OCI-LY1 (cell line): ENCODE results near the gene SLC35F3.

ENCODE experiments used
- H2AFZ ChIP-seq: fragments of 200-600 bp; sonication (generic), shearing (Covaris generic); 2 replicates; pipeline ENCODE4 v1.6.0; 2014; ENCODE audit warnings: antibody characterized with exemption, mild to moderate bottlenecking, low read length
- H3F3A ChIP-seq: fragments of 200-600 bp; sonication (generic), shearing (Covaris generic); 2 replicates; pipeline ENCODE4 v1.6.0; 2014; ENCODE audit warnings: mild to moderate bottlenecking, antibody characterized with exemption, low read length, moderate library complexity; ENCODE audit not compliant: insufficient read depth
- H3K27ac ChIP-seq: fragments of 200-600 bp; sonication (generic); 2 replicates; pipeline ENCODE4 v1.5.1; 2014; ENCODE audit warnings: low read length, mixed run types, mild to moderate bottlenecking, low read depth; ENCODE audit not compliant: poor library complexity, severe bottlenecking
- H3K27me3 ChIP-seq: fragments of 200-600 bp; sonication (generic); 2 replicates; pipeline ENCODE4 v1.6.0; 2014; ENCODE audit warnings: antibody characterized with exemption, mild to moderate bottlenecking, low read length, moderate library complexity; ENCODE audit not compliant: insufficient read depth
- H3K36me3 ChIP-seq: fragments of 200-600 bp; sonication (generic); 2 replicates; pipeline ENCODE4 v1.6.1; 2014; ENCODE audit warnings: mild to moderate bottlenecking, antibody characterized with exemption, low read length, moderate library complexity, mixed read lengths; ENCODE audit not compliant: insufficient read depth
- H3K4me1 ChIP-seq: fragments of 200-600 bp; sonication (generic); 2 replicates; pipeline ENCODE4 v1.5.1; 2014; ENCODE audit warnings: mild to moderate bottlenecking, low read length, moderate library complexity; ENCODE audit not compliant: insufficient read depth, severe bottlenecking
- H3K4me2 ChIP-seq: fragments of 200-600 bp; sonication (generic), shearing (Covaris generic); 2 replicates; pipeline ENCODE4 v1.6.1; 2014; ENCODE audit warnings: low read length
- H3K4me3 ChIP-seq: fragments of 200-600 bp; sonication (generic); 2 replicates; pipeline ENCODE4 v1.5.1; 2014; ENCODE audit warnings: low read length, low read depth, mild to moderate bottlenecking, mixed read lengths; ENCODE audit not compliant: poor library complexity, severe bottlenecking
- H3K79me2 ChIP-seq: fragments of 200-600 bp; shearing (Covaris generic); 2 replicates; pipeline ENCODE4 v1.6.1; 2016; ENCODE audit warnings: mixed run types, low read length, mixed read lengths; ENCODE audit not compliant: insufficient read depth
- H3K9ac ChIP-seq: fragments of 200-600 bp; sonication (generic), shearing (Covaris generic); 2 replicates; pipeline ENCODE4 v1.6.1; 2014; ENCODE audit warnings: mild to moderate bottlenecking, low read length, mixed read lengths
- H3K9me2 ChIP-seq: fragments of 200-600 bp; sonication (generic), shearing (Covaris generic); 2 replicates; pipeline ENCODE4 v1.6.1; 2014; ENCODE audit warnings: low read depth, mild to moderate bottlenecking, low read length, mixed read lengths
- H3K9me3 ChIP-seq: fragments of 200-600 bp; shearing (Covaris generic); 2 replicates; pipeline ENCODE4 v1.6.1; 2014; ENCODE audit warnings: low read length, mixed read lengths
- H4K20me1 ChIP-seq: fragments of 200-600 bp; sonication (generic), shearing (Covaris generic); 2 replicates; pipeline ENCODE4 v1.6.0; 2016; ENCODE audit warnings: mild to moderate bottlenecking, low read length; ENCODE audit not compliant: insufficient read depth
- CTCF ChIP-seq: fragments of 200-600 bp; sonication (generic), shearing (Covaris generic); IDR thresholded peaks from 2 replicates; pipeline ENCODE4 v1.5.1; 2017; ENCODE audit warnings: mild to moderate bottlenecking, antibody characterized with exemption, low read length, moderate library complexity, mixed read lengths
- EZH2 ChIP-seq: fragments of 200-600 bp; sonication (generic), shearing (Covaris generic); IDR thresholded peaks from 2 replicates; pipeline ENCODE4 v1.8.0; 2017; ENCODE audit warnings: borderline replicate concordance, mixed run types, mild to moderate bottlenecking, antibody characterized with exemption, low read length, moderate library complexity, mixed read lengths

The SLC35F3 gene

GRCh38 chr1:233944601-233945000 lies 40.1 kb downstream of the SLC35F3 start:
- Histone ChIP-seq H3K79me2 (no peaks in the 10 kb centered on the region), H3K27me3 (no peaks in the 10 kb centered on the region), H3K9ac (no peak overlapping the region), H4K20me1 (no peaks in the 10 kb centered on the region), H3K4me1 (no peaks in the 10 kb centered on the region), H3F3A (no peaks in the 10 kb centered on the region), H3K27ac (no peak overlapping the region), H3K9me3 (no peaks in the 10 kb centered on the region), H3K4me3 (no peak overlapping the region), H2AFZ (no peak overlapping the region), H3K36me3 (no peaks in the 10 kb centered on the region), H3K4me2 (no peak overlapping the region), H3K9me2 (no peaks in the 10 kb centered on the region)
- no peak for TF ChIP-seq EZH2
- TF ChIP-seq CTCF, result no peak

GRCh38 chr1:233945573-233945972 lies 41.1 kb downstream of the SLC35F3 start:
- no peaks in the 10 kb centered on the region for H3K27me3 ChIP-seq
- no peak overlapping the region for H3K9ac ChIP-seq
- no peak overlapping the region for H2AFZ ChIP-seq
- no peaks in the 10 kb centered on the region for H4K20me1 ChIP-seq
- no peaks in the 10 kb centered on the region for H3K9me3 ChIP-seq
- no peaks in the 10 kb centered on the region for H3K36me3 ChIP-seq
- TF ChIP-seq CTCF (no peak), EZH2 (no peak)
- H3K4me3 ChIP-seq, result no peak overlapping the region
- H3K79me2 ChIP-seq, result no peaks in the 10 kb centered on the region
- no peak overlapping the region for H3K27ac ChIP-seq
- H3F3A ChIP-seq, result no peaks in the 10 kb centered on the region
- no peak overlapping the region for H3K4me2 ChIP-seq
- H3K4me1 ChIP-seq, result no peaks in the 10 kb centered on the region
- H3K9me2 ChIP-seq, result no peaks in the 10 kb centered on the region

DNA sequence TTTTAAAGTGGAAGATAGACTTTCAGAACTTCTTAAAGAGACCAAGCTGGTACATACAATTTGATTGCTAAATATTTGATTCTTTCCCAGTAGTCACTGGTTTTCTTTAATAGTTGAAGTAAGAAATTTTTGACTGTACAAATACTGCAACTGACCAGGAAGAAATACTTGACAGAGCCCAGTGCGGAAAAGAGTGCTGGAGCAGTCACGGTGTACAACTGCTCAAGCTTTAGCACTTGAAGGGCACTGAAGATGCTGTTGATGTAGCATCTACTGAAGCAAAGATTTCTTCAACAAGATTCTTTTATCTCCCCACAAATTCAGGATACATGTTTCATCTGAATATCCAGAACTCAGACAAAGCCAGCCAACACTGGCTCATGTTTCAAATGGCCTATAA lies 41.5 kb downstream of the SLC35F3 start:
- Histone ChIP-seq H3K9me3 (no peaks in the 10 kb centered on the region), H3K4me3 (no peak overlapping the region), H3K36me3 (no peaks in the 10 kb centered on the region), H3K79me2 (no peaks in the 10 kb centered on the region), H3K27ac (no peak overlapping the region), H3K9ac (no peak overlapping the region), H3K9me2 (no peaks in the 10 kb centered on the region), H2AFZ (no peak overlapping the region), H3F3A (no peaks in the 10 kb centered on the region), H3K4me2 (no peak overlapping the region), H4K20me1 (no peaks in the 10 kb centered on the region), H3K4me1 (no peaks in the 10 kb centered on the region), H3K27me3 (no peaks in the 10 kb centered on the region)
- TF ChIP-seq EZH2 (no peak), CTCF (no peak)
